Frontal cortex (tissue), 4 donors: ENCODE results near the gene HIKESHI. TPM values are rescaled to one million over a fixed set of nuclear protein-coding genes. Genes with fewer than 3 reads are reported as not detected.
"Not testable (repeated sequence)": the region's sequence is repeated elsewhere in the genome, so short reads cannot be mapped to it uniquely, and the experiment has no call there.

Experiments used
- DNase-seq, 2 donors: peaks; one replicate each; pipeline ENCODE4 v3.0.0; 2012; ENCODE audit warnings: low spot score in 2 of 2
- FAIRE-seq: peaks from 2 replicates; lab custom pipeline; 2012; peaks lifted over from hg19 to GRCh38; lab: Jason Lieb, UNC
- total RNA-seq: library from RNA; depleted of rRNA; stranded (reverse); fragments of >200 nt; gene quantifications from one replicate; pipeline ENCODE4 v1.2.3, GENCODE V29; 2014
- donor health status: control.
- donor health status: control.
- donor health status: control.

HIKESHI gene
- total RNA-seq, 1 donor from 2014 or later = 67.7 TPM

DNA sequence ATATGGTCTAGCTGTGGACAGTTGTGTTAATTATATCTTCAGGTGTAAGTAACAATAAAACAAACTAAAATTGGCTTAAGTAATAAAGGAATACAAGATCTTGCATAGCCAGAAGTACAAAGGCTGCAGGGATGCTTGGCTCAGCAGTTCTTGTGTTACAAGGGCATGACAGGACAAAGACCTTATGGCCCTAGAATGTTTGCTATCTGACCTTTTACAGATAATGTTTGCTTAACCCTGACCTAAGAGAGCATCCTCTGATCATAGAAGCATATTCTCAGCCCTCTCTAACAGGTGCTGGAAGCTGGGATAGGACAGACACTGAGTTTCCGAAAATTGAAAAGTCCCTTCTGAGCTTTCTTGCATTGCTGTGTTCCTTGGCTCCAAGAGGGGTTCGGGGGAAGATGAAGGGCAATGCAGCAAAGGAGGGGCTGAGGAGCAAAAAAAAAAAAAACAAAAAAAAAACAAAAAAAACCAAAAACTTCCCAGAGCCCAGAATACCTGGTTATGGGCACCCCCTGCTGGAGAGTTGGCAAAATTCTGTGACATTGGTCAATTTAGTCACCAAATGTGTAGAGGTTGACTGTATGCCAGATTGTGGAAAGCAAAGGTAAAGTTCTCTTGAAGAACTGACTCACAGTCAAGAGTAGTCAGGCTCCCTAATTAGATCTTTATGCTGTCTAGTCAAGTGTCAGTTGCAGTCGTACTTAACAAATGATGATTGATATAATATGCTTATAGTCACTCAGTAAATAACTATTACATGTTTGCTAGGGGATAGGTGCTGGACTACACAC, 10.4 kb upstream of the HIKESHI start:
- peak in 1 of 2 donors; percentile 54 for DNase-seq

DNA sequence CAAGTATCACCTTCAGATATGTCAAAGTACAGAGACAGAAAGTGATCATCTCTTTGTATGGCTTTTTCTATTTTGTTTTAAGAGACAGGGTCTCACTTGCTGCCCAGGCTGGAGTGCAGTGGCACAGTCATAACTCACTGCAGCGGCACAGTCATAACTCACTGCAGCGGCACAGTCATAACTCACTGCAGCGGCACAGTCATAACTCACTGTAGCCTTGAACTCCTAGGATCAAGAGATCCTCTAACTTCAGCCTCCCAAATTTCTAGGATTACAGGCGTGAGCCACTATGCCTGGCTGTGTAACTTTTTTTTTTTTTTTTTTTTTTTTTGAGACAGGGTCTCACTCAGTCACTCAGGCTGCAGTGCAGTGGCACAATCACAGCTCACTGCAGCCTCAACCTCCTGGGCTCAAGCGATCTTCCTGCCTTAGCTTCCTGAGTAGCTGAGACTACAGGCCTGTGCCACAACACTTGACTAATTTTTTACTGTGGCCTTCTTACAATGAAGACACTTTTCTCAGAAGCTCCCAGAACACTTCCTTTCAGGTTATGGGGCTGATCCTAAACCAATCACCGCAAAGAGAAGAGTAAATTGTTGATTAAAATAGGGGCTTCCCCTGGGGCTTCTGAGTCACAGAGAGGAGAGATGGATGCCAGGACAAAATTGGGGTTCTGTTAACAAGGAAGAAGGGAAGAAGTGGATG, 9.0 kb upstream of the HIKESHI start:
- FAIRE-seq (no peak), DNase-seq (no peak)

More for the DNA sequence above, 10.4 kb upstream of the HIKESHI start:
- FAIRE-seq = no peak

DNA sequence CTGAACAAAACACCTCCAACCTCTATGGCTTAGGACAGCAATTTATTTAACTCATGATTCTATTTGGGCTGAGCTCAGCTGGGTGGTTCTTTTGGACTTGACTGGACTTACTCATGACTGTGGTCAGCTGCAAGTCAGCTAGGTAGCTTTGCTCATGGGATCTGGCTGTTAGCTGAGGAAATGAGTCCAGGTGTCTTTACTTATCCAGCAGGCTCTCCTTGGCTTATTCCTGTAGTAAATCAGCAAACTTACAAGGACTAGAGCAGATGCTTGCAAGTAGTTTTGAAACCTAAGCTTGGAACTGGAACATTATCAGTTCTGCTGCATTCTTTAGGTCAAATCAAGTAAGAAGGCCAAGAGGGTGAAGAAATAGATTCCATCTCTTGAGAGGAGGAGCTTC, 8.0 kb upstream of the HIKESHI start:
- FAIRE-seq (no peak), DNase-seq (no peak)

DNA sequence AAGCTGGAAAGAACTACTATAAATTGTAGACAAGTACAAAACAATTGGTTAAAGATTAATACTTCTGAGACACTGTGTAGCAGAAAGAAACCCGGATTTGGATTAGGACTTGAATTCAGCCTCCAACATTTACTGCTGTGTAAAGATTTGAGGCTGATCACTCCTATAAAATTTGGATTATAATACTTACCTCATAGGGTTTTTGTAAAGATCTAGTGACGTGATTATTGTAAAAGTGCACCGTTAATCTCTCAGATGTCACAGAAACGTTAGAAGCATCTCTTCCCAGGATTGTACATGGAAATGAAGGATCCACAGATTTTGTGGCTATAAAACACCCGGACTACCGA, 323 bp upstream of the HIKESHI start:
- FAIRE-seq (no peak), DNase-seq (no peak)

DNA sequence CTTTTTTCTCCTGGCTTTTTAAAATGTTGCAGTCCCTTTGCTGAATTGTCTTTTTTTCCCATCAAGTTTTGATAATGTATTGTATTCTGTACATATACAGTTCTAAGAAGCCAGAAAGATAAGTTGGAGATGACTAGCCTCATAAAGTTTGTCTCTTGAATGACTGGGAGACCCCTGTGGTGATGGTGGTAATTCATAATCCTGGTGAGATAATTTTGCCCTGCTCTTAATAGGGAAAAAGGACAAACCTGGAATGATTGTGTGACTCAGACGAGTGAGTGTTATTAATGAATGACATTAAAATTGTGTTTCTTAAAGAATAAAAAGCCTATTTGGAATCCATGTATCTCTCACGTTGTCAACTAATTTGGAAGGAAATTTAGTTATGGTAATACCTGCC, 1.2 kb downstream of the HIKESHI start:
- FAIRE-seq = no peak
- no peak for DNase-seq

DNA sequence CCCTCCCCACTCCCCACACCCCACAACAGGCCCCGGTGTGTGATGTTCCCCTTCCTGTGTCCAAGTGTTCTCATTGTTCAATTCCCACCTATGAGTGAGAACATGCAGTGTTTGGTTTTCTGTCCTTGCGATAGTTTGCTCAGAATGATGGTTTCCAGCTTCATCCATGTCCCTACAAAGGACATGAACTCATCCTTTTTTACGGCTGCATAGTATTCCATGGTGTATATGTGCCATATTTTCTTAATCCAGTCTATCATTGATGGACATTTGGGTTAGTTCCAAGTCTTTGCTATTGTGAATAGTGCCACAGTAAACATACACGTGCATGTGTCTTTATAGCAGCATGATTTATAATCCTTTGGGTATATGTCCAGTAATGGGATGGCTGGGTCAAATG, 6.7 kb downstream of the HIKESHI start:
- not testable (repeated sequence) for DNase-seq, FAIRE-seq

DNA sequence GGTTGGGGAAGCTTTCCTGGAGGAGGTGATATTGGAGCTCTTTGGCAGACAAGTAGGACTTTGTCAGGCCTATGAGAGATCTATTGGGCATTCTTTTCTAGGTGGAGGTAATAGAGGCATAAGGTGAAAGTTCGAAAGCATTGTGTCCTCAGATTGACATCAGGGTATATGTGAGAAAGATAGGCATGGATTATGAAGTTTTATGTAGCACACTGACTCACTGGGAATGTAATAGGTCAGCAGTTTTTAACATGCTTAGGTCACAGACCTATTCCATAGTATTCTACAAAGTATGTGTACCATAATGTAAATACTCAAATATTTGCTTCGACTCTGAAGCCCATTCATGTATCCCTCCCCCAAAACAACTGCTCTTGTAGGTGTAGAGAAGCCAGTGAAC, 11.8 kb downstream of the HIKESHI start:
- DNase-seq (no peak), FAIRE-seq (no peak)

DNA sequence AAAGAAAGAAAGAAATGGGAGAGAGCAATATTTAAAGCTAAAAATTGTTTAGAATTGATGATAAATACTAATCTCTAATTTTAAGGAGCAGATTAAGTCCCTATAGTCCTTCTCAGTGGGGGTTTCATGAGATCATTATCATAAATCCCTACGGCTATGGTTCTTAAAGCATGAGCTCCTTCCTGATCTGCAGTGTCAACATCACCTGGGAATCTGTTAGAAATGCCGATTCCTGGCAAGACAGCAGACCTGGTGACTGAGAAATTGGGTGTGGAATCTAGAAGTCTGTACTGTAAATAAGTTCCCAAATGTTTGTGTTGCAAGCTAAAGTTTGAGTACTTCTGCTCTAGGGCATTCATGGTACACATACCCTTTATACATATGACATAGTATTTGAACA, 12.6 kb downstream of the HIKESHI start:
- FAIRE-seq = no peak
- no peak for DNase-seq

DNA sequence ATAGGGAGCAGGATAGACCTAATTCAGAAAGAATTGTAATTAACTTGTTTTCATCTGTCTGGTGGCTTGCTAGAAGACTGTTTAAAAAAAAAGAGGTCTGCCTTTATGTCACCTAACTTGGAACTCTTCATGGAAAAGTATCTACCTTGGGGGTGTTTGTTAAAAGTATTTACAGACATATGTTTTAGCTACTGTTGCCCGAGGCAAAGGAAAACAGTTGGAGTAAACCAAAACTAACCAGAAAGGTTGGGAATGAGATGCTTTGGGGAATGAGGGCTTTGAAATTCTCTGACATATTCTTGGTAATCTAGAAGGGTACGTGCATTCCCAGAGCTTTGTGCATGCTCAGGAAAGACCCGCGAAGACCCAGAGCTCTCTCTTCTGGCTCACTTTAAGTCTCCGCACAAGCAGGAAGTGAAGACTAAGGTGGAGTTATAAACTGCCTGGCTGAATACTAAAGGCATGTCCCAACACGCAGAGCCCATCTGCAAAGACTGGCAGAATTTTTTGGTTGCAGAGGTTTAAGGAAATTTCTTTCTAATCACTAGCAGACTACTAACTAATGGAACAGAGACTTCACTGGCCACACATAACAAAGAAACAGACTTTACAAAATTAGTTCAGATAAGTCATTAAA, 33.2 kb downstream of the HIKESHI start:
- FAIRE-seq = no peak
- DNase-seq = no peak

DNA sequence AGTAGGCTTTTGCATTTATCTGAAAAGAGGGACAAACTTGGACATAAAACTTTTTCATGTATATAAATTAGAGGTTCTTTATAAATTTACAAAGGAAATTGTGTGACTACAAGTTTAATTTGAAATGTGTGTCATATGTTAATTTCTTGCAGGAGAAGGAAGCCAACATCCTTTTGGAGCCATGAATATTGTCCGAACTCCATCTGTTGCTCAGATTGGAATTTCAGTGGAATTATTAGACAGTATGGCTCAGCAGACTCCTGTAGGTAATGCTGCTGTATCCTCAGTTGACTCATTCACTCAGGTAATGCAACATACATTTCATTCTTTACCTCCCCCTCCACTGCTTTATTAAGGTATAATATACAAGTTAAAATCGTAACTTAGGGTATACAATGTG, 35.2 kb downstream of the HIKESHI start:
- FAIRE-seq (no peak), DNase-seq (no peak)

DNA sequence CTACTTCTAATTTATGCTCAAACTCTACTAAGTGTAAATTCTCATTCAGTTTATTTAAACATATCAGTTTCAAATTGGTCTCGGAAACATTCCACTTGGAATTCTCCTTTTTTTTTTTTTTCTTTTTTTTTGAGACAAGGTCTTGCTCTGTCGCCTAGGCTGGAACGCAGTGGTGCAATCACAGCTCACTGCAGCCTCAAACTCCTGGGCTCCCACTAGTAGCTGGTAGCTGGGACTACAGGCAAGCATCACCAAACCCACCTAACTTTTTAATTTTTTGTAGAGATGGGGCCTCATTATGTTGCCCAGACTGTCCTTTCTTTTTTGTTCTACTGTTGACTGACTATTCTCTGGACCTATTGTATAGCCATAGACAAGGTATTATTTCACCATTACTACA, 39.3 kb downstream of the HIKESHI start:
- FAIRE-seq (no peak), DNase-seq (no peak)

DNA sequence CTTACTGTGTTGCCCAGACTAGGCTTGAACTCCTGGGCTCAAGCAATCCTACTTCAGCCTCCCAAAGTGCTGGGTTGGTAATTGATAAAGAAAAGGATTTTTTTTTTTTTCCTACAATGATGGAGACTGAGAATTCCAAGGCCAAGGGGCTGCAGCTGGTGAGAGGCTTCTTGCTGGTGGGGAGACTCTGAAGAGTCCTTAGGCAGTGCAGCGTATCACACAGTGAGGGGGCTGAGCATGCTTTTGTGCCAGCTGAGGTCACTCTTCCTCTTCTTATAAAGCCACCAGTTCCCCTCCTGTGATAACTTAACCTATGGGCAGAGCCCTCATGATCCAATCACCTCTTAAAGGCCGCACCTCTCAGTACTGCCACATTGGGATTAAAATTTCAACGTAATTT, 44.5 kb downstream of the HIKESHI start:
- no peak for DNase-seq
- FAIRE-seq = no peak

DNA sequence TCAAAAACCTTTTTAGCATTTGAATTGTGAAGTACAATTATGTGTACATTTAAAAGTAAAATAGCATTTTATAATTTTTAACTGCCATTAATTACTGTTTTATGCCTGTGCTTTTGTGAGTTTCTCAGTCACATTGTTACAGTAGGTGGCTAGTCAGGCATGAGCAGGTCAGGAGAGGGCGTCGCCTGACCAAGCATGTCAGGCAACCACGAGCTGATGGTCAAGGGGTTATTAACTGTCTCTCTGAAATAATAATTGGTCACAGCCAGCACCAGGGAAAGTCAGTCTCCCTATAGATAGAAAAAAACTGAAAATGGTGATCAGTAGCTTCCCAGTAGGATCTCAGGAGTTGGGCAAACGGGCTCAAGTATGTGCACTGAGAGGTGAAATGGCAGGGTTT, 53.2 kb downstream of the HIKESHI start:
- FAIRE-seq (no peak), DNase-seq (no peak)

DNA sequence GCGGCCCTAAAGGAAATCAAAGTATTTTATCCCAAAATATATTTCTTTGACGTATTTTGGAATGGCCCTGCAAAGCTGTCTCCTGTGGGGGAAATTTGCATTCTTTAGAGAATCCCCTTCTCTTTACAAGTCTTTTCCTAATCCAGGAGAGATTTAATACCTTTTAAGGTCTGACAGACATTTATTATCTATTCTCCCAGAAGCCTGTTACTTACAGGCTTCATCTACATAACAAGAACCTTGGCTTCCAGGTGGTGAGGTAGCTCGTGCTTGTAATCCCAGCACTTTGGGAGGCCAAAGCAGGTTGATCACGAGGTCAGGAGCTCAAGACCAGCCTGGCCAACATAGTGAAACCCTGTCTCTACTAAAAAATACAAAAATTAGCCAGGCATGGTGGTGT, 55.4 kb downstream of the HIKESHI start:
- not testable (repeated sequence) for DNase-seq, FAIRE-seq

DNA sequence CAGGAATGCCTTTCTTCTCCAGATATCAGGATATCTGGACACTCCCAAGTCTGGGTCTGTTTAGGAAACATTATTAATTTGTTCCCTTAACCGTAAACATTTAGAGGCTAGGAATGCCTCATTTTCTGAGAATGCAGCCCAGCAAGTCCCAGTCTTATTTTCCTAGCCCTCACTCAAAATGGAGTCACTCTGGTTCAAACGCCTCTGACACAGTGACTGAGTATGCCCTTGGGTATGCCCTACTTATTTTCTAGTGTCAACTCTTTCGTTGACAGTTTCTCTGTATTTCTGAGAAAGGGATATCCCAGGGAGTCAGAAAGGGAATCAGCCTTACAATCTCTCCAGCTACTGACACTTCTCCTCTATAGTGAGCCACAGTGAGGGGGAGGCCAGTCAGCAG, 56.7 kb downstream of the HIKESHI start:
- FAIRE-seq = no peak
- DNase-seq = peak in 1 of 2 donors; percentile 8

DNA sequence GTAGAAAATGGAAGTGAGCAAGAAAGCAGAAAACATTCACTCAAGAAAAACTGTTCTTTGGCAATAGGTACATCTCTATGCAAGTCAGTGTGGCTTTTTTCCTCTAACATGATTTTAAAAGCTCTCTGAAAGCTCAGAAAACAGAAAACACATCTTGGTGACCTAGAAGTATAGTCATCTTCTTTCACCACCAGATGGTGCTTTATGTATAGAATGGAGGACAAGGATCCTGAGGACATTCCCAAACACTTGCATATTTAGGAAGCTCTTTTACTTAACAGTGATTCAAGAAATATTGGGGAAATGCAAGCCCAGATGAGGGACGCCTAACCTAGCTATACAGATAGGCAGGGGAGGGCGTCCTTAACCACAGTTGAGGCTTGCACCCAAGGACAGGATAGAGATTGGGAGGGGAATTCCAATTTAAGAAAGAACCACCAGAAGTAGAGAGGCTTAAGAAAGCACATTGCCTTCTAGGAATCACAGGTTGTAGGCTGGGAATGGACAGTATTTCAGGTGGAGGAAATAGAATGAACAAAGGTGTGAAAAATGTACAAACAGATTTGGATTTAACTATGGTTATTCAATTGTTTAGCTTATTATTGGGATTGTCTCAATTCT, 58.8 kb downstream of the HIKESHI start:
- DNase-seq (peak in 1 of 2 donors; percentile 13), FAIRE-seq (no peak)

DNA sequence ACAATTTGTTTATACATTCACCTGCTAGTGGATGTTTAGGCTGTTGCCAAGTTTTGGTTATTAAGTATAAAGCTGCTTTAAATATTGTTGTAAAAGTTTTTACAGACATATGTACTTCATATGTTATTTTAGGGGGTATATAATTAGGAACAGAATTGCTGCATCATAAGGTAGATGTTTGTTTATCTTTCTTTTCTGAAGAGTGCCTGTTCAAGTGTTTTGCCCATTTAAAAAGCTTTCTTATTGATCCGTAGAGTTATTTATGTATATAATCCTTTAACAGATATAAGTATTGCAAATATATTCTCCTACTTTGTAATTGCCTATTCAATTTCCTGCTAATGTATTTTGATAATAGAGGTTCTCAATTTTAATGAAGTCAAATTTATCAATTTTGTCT, 61.4 kb downstream of the HIKESHI start:
- FAIRE-seq = no peak
- no peak for DNase-seq

DNA sequence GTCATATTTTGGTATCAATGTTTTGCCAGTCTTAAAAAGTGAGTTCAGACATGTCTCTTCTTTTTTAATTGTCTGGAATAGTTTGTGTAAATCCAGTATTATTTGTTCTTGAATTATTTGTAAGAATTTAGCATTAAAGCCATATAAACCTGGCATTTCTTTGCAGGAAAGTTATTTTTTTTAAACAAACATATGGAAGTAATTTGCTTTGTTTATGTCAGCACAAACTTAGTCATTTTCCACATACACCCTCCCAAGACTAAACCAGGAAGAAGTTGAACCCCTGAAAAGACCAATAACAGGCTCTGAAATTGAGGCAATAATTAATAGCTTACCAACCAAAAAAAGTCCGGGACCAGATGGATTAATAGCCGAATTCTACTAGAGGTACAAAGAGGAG, 63.5 kb downstream of the HIKESHI start:
- DNase-seq (no peak), FAIRE-seq (no peak)

DNA sequence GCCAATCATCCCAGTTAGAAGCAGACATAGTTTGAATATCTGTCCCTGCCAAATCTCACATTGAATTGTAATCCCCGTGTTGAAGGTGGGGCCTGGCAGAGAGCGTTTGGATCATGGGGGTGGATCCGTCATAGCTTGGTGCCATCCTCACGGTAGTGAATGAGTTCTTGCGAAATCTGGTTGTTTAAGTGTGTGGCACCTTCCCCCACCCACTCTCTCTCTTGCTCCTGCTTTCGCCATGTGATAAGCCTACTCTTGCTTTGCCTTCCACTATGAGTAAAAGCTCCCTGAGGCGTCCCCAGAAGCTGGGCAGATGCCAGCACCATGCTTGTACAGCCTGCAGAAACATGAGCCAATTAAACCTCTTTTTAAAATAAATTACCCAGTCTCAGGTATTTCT, 67.6 kb downstream of the HIKESHI start:
- FAIRE-seq (no peak), DNase-seq (no peak)

DNA sequence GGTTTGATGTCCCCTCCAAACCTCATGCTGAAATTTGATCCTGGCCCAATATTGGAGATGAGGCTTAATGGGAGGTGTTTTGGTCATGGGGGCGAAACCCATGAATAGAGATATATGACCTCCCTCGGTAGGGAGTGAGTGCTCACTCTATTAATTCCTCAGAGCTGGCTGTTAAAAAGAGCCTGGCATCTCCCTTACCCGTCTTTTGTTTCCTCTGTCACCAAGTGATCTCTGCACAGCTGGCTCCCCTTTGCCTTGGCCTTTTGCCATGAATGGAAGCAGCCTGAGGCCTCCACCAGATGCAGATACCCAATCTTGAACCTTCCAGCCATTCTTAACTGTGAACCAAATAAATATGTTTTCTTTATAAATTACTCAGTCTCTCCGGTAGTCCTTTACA, 68.1 kb downstream of the HIKESHI start:
- no peak for DNase-seq
- FAIRE-seq = no peak
